H9 (cell line): ENCODE measurements around the gene GLP2R. TPM values are rescaled to one million over a fixed set of nuclear protein-coding genes. Genes with fewer than 3 reads are reported as not detected.

Experiments
- DNase-seq: peaks from one replicate; pipeline ENCODE4 v3.0.0-alpha.2; 2017
- H2AFZ ChIP-seq: one replicate; pipeline ENCODE4 v1.6.1; 2013; ENCODE audit warnings: mild to moderate bottlenecking, low read length, control low read depth, moderate library complexity
- H2AK5ac ChIP-seq: 2 replicates; pipeline ENCODE4 v1.6.1; 2013; ENCODE audit warnings: low read length, control low read depth, mixed read lengths; ENCODE audit not compliant: insufficient read length
- H2BK120ac ChIP-seq: one replicate; pipeline ENCODE4 v1.6.1; 2013; ENCODE audit warnings: low read depth, mild to moderate bottlenecking, low read length, control low read depth, inconsistent platforms; ENCODE audit not compliant: poor library complexity, severe bottlenecking
- H2BK12ac ChIP-seq: 2 replicates; pipeline ENCODE4 v1.6.1; 2013; ENCODE audit warnings: low read length, control low read depth, mixed read lengths, low read depth; ENCODE audit not compliant: insufficient read length
- H2BK15ac ChIP-seq: 2 replicates; pipeline ENCODE4 v1.6.1; 2013; ENCODE audit warnings: low read depth, low read length, control low read depth
- H2BK20ac ChIP-seq: one replicate; pipeline ENCODE4 v1.6.1; 2013; ENCODE audit warnings: low read depth, mild to moderate bottlenecking, low read length, control low read depth, inconsistent platforms; ENCODE audit not compliant: poor library complexity, severe bottlenecking
- H2BK5ac ChIP-seq: 2 replicates; pipeline ENCODE4 v1.6.1; 2013; ENCODE audit warnings: low read length, control low read depth, mixed read lengths; ENCODE audit not compliant: insufficient read length
- H3K14ac ChIP-seq: 2 replicates; pipeline ENCODE4 v1.6.1; 2013; ENCODE audit warnings: low read length, control low read depth; ENCODE audit not compliant: insufficient read depth
- H3K18ac ChIP-seq: 2 replicates; pipeline ENCODE4 v1.6.1; 2013; ENCODE audit warnings: low read depth, mild to moderate bottlenecking, mixed read lengths, low read length, control low read depth; ENCODE audit not compliant: insufficient read length
- H3K23ac ChIP-seq: 2 replicates; pipeline ENCODE4 v1.6.1; 2013; ENCODE audit warnings: low read length, control low read depth, mixed read lengths, low read depth; ENCODE audit not compliant: insufficient read length
- H3K23me2 ChIP-seq: 2 replicates; pipeline ENCODE4 v1.6.1; 2013; ENCODE audit warnings: low read depth, mild to moderate bottlenecking, mixed read lengths, low read length, control low read depth; ENCODE audit not compliant: insufficient read length, poor library complexity, severe bottlenecking
- H3K27ac ChIP-seq: 2 replicates; pipeline ENCODE4 v1.5.1; 2013; ENCODE audit warnings: low read length, control low read depth, mixed read lengths, low read depth; ENCODE audit not compliant: insufficient read length
- H3K27me3 ChIP-seq: 2 replicates; pipeline ENCODE4 v1.6.1; 2013; ENCODE audit warnings: low read length, control low read depth, inconsistent platforms; ENCODE audit not compliant: insufficient read depth
- H3K4ac ChIP-seq: 2 replicates; pipeline ENCODE4 v1.6.1; 2013; ENCODE audit warnings: low read depth, mild to moderate bottlenecking, control low read depth, inconsistent platforms, low read length, moderate library complexity
- H3K4me1 ChIP-seq: 2 replicates; pipeline ENCODE4 v1.6.1; 2013; ENCODE audit warnings: low read length, control low read depth, inconsistent platforms; ENCODE audit not compliant: insufficient read depth
- H3K4me2 ChIP-seq: 2 replicates; pipeline ENCODE4 v1.6.1; 2013; ENCODE audit warnings: low read length, control low read depth, mixed read lengths; ENCODE audit not compliant: insufficient read length, insufficient read depth
- H3K56ac ChIP-seq: 2 replicates; pipeline ENCODE4 v1.6.1; 2013; ENCODE audit warnings: low read depth, mild to moderate bottlenecking, mixed read lengths, low read length, control low read depth; ENCODE audit not compliant: insufficient read length
- H3K79me1 ChIP-seq: 2 replicates; pipeline ENCODE4 v1.6.1; 2013; ENCODE audit warnings: low read depth, mild to moderate bottlenecking, moderate library complexity, low read length, control low read depth, inconsistent platforms; ENCODE audit not compliant: insufficient read depth, poor library complexity, severe bottlenecking
- H3K79me2 ChIP-seq: 2 replicates; pipeline ENCODE4 v1.6.1; 2013; ENCODE audit warnings: low read length, control low read depth, inconsistent platforms; ENCODE audit not compliant: insufficient read depth
- H3K9ac ChIP-seq: 2 replicates; pipeline ENCODE4 v1.6.1; 2013; ENCODE audit warnings: low read length, control low read depth, mixed read lengths; ENCODE audit not compliant: insufficient read length; ENCODE audit errors: extremely low read depth
- H3K9me3 ChIP-seq: one replicate; pipeline ENCODE4 v1.6.1; 2013; ENCODE audit warnings: low read depth, low read length, inconsistent platforms; ENCODE audit not compliant: control insufficient read depth
- H3T11ph ChIP-seq: one replicate; pipeline ENCODE4 v1.6.1; 2013; ENCODE audit warnings: mild to moderate bottlenecking, low read length, control low read depth, inconsistent platforms
- H4K20me1 ChIP-seq: one replicate; pipeline ENCODE4 v1.6.1; 2013; ENCODE audit not compliant: control insufficient read depth, insufficient read length, insufficient read depth
- H4K5ac ChIP-seq: 2 replicates; pipeline ENCODE4 v1.6.1; 2013; ENCODE audit warnings: low read depth, mild to moderate bottlenecking, mixed read lengths, low read length, control low read depth; ENCODE audit not compliant: insufficient read length
- H4K8ac ChIP-seq: replicated peaks from 2 replicates; pipeline ENCODE4 v1.6.1; 2013; ENCODE audit warnings: low read length, control low read depth, mixed read lengths, low read depth; ENCODE audit not compliant: insufficient read length
- H4K91ac ChIP-seq: 2 replicates; pipeline ENCODE4 v1.6.1; 2013; ENCODE audit warnings: low read depth, mild to moderate bottlenecking, moderate library complexity, mixed read lengths, low read length, control low read depth; ENCODE audit not compliant: insufficient read length
- H3K27ac Mint-ChIP-seq, 3 experiments: 2 replicates in 2 of 3; 3 replicates in 1 of 3; pipeline ENCODE4 v1.8.0; 2020 to 2021; ENCODE audit warnings: mixed read lengths in 3 of 3, mild to moderate bottlenecking in 1 of 3, moderate library complexity in 1 of 3
- H3K27me3 Mint-ChIP-seq: 2 replicates; pipeline ENCODE4 v1.8.0; 2021; ENCODE audit warnings: low read depth, mild to moderate bottlenecking, moderate library complexity, mixed read lengths
- H3K36me3 Mint-ChIP-seq, 3 experiments: 2 replicates in 2 of 3; 3 replicates in 1 of 3; pipeline ENCODE4 v1.8.0; 2020 to 2021; ENCODE audit warnings: low read depth in 3 of 3, mixed read lengths in 3 of 3; ENCODE audit not compliant: insufficient read depth in 1 of 3
- H3K4me1 Mint-ChIP-seq, 2 experiments: 2 replicates each; pipeline ENCODE4 v1.8.0; 2020; ENCODE audit warnings: mixed read lengths in 2 of 2
- H3K4me3 Mint-ChIP-seq, 2 experiments: 2 replicates in 1 of 2; 3 replicates in 1 of 2; pipeline ENCODE4 v1.8.0; 2020 to 2021; ENCODE audit warnings: mild to moderate bottlenecking in 2 of 2, mixed read lengths in 2 of 2, moderate library complexity in 1 of 2
- H3K9me3 Mint-ChIP-seq, 2 experiments: 2 replicates in 1 of 2; 3 replicates in 1 of 2; pipeline ENCODE4 v1.8.0; 2020; ENCODE audit warnings: mild to moderate bottlenecking in 2 of 2, mixed read lengths in 2 of 2, moderate library complexity in 1 of 2
- CTCF ChIP-seq: fragments of 200-600 bp; sonication (generic); conservative IDR thresholded peaks from 3 replicates; pipeline ENCODE4 v1.8.0; 2021; ENCODE audit warnings: antibody characterized with exemption, mild to moderate bottlenecking
- WGBS: extraction: QIAGEN DNeasy Blood & Tissue Kit; methylation state at CpG from one replicate; pipeline ENCODE4 v1.1.7; 2013; ENCODE audit warnings: missing lambda C conversion rate, low lambda C conversion rate, mixed read lengths; ENCODE audit not compliant: insufficient read length; ENCODE audit errors: extremely low coverage; 5-methylcytosine and 5-hydroxymethylcytosine counted together
- total RNA-seq: library from RNA; stranded (reverse); gene quantifications from 2 replicates; pipeline ENCODE4 v1.2.1, GENCODE V29; 2021

GLP2R gene
- total RNA-seq, 1 experiment from 2014 or later = not detected

- H3K23me2 ChIP-seq = no peaks in the 10 kb centered on the region
- H4K91ac ChIP-seq = no peak overlapping the region
Observed at GRCh38 chr17:9798724-9799123, 27.0 kb upstream of the GLP2R start.

More at GRCh38 chr17:9798724-9799123, 27.0 kb upstream of the GLP2R start:
- H3K79me2 ChIP-seq = no peaks in the 10 kb centered on the region
- H3K23ac ChIP-seq = no peak overlapping the region
- H3K4me1 ChIP-seq = no peaks in the 10 kb centered on the region
- no peak overlapping the region for H3K18ac ChIP-seq
- WGBS = no CpG with 5 or more reads among the region's 7 CpGs
- H3K27ac ChIP-seq = no peak overlapping the region
- H2BK20ac ChIP-seq = no peak overlapping the region
- no peak overlapping the region for H2BK5ac ChIP-seq
- H2BK15ac ChIP-seq = no peak overlapping the region
- no peaks in the 10 kb centered on the region for H3K79me1 ChIP-seq
- no peak overlapping the region for H4K5ac ChIP-seq
- Mint-ChIP-seq H3K4me1 (no peaks in the 10 kb centered on the region), H3K27ac (no peak overlapping the region), H3K27me3 (peaks cover 8% of the 10 kb centered on the region), H3K4me3 (no peak overlapping the region), H3K9me3 (no peaks in the 10 kb centered on the region), H3K36me3 (no peaks in the 10 kb centered on the region)
- TF ChIP-seq CTCF = no peak
- no peaks in the 10 kb centered on the region for H3K27me3 ChIP-seq
- H2BK12ac ChIP-seq = no peak overlapping the region
- H3K56ac ChIP-seq = no peak overlapping the region
- H2BK120ac ChIP-seq = no peak overlapping the region
- H3K14ac ChIP-seq = no peak overlapping the region
- no peak overlapping the region for H3K4ac ChIP-seq
- no peak for DNase-seq
- no peak overlapping the region for H3K9ac ChIP-seq
- H3T11ph ChIP-seq = no peak overlapping the region
- no peak overlapping the region for H3K4me2 ChIP-seq
- no peak overlapping the region for H4K8ac ChIP-seq
- H2AK5ac ChIP-seq = no peak overlapping the region
- no peak overlapping the region for H2AFZ ChIP-seq
- H3K9me3 ChIP-seq = no peaks in the 10 kb centered on the region
- no peaks in the 10 kb centered on the region for H4K20me1 ChIP-seq
